ENCODE measurements around the gene BAD. TPM values are rescaled to one million over a fixed set of nuclear protein-coding genes. Genes with fewer than 3 reads are reported as not detected.
"Not testable (repeated sequence)": the region's sequence is repeated elsewhere in the genome, so short reads cannot be mapped to it uniquely, and the experiment has no call there.

The BAD gene
- polyA plus RNA-seq, 1 donor = 37.9 TPM

- DNase-seq = no peak
Measured at GRCh38 chr11:64316672-64317324, 32.3 kb upstream of the BAD start.

GRCh38 chr11:64315667-64316526 is 31.4 kb upstream of the BAD start:
- not testable (repeated sequence) for DNase-seq

GRCh38 chr11:64314805-64315561 is 30.5 kb upstream of the BAD start:
- no peak for DNase-seq

DNA sequence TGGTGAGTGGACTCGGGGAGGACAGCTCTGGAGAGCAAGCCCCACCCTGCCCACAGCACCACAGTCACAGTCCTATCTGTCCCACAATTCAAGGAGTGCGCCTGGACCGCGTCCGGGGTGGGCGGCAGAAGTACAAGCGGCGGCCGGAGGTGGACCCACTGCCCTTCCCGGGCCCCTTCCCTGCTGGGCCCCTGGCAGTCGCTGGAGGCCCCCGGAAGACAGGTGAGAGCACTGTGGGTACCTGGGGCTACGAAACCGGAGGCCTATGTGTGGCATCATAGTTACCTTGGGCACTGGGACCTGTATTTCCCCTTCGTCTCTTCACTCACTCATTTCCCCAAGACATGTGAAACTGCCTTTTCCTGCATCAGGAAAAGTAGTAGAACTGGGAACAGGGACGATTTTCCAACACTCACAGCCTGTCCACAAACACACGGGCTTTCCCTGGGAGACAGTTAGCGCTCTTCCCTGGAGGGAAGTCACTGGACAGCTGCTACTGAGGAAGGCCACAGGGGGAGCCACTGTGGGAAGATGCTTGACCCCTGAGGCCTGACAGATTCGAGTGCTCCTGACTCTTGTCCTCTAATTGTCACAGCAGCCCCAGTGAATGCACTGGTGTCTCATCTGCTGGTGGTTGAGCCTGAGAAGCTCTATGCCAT is 29.8 kb upstream of the BAD start:
- DNase-seq = no peak

GRCh38 chr11:64313491-64314145 is 29.2 kb upstream of the BAD start:
- DNase-seq = no peak

- no peak for DNase-seq
Measured at GRCh38 chr11:64312947-64313346, 28.5 kb upstream of the BAD start.

DNA sequence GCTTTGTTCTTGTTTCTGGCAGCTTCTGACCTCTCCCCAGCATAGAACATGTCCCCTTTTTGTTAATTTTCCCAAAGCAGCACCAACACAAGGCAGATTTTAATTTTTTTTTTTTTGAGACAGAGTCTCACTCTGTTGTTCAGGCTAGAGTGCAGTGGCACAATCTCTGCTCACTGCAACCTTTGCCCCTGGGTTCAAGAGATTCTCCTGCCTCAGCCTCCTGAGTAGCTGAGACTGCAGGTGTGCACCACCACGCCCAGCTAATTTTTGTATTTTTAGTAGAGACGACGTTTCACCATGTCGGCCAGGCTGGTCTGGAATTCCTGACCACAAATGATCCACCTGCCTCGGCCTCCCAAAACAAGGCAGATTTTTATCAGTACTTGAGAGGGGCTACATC is 23.3 kb upstream of the BAD start:
- not testable (repeated sequence) for DNase-seq

DNA sequence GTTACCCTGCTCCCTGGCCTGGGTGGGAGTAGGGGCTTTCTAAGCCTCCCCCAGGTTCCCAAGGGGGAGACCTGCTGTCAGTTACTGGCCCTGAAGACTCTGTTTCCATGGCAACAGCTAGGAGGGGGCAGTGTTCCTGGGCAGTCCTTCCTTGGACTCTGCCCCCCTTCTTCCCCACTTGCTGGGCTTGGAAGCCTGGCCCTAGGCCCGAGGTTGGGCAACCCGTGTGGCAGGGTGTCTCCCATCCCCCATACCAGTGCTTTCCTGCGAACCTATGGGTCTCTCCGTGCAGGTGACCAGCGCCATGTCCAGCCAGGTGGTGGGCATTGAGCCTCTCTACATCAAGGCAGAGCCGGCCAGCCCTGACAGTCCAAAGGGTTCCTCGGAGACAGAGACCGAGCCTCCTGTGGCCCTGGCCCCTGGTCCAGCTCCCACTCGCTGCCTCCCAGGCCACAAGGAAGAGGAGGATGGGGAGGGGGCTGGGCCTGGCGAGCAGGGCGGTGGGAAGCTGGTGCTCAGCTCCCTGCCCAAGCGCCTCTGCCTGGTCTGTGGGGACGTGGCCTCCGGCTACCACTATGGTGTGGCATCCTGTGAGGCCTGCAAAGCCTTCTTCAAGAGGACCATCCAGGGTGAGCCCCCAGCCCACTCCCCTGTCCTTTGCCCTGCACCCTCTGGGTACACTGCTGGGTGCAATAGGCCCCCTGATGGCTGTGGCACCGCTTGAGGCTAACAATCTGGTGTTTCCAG is 22.6 kb upstream of the BAD start:
- DNase-seq = no peak

- DNase-seq = no peak
Measured at GRCh38 chr11:64306563-64306875, 22.1 kb upstream of the BAD start.

- peak; percentile 46 for DNase-seq
Measured at GRCh38 chr11:64305691-64306562, 21.5 kb upstream of the BAD start.

DNA sequence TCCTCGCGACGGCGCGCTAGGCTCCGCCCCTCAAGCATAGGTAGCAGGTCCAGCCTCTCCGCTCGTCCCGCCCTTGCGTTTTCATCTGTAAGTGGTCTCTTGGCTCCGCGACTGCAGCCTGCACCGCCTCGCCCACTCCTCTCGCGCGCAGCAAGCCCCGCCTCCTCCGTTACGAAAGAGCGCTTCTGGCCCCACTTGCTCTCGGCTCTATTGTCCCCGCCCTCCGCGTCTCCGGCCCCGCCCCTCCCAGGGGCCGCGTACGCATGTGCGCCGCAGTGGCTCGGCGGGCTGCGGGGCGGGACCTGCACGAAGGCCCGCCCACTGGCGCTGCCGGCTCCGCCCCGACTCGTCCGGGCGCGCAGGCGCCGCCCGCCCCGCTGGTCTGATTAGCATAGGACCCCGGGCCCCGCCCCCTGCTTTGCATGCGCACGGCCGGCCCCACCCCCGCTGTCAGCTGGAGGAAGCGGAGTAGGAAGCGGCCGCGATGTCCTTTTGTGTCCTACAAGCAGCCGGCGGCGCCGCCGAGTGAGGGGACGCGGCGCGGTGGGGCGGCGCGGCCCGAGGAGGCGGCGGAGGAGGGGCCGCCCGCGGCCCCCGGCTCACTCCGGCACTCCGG is 20.7 kb upstream of the BAD start, which contains the start of gene ESRRA:
Gene ESRRA, plus strand, starts transcription at position 450 of the 616 bp plus-strand sequence. CDS start 1,656 bp downstream, outside the sequence.
- peak; percentile 97 for DNase-seq

DNA sequence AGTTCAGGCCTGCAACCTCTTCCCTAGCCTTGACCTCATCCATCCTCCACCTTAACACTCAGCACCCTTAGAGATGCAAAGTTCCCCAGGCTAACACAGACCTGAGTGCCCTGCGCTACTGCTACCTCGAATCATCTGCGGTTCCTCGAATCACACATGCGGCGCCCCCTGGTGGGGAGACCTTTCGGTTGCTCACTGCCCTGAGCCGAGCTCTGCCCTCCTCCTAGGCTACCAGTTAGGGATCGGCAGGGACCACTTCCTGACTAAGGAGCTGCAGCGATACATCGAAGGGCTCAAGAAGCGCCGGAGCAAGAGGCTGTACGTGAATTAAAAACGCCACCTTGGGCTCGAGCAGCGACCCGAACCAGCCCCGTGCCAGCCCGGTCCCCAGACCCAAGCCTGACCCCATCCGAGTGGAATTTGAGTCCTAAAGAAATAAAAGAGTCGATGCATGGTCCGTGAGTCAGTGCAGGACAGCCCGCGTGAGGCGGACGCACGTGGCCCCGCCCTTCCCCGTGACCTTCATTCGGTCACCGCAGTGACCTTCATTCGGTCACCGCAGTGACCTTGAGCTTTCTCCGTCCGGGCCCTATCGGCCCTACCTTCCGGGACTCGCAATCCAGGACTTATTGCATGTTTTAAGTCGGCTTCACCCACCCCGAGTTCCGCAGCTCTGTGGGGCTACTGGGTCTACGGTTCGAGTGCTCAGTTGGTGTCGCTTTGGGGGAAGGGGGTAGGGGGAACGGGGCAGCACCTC is 20.0 kb upstream of the BAD start:
- DNase-seq = peak; percentile 86

GRCh38 chr11:64304032-64304315 is 19.5 kb upstream of the BAD start:
- no peak for DNase-seq

DNA sequence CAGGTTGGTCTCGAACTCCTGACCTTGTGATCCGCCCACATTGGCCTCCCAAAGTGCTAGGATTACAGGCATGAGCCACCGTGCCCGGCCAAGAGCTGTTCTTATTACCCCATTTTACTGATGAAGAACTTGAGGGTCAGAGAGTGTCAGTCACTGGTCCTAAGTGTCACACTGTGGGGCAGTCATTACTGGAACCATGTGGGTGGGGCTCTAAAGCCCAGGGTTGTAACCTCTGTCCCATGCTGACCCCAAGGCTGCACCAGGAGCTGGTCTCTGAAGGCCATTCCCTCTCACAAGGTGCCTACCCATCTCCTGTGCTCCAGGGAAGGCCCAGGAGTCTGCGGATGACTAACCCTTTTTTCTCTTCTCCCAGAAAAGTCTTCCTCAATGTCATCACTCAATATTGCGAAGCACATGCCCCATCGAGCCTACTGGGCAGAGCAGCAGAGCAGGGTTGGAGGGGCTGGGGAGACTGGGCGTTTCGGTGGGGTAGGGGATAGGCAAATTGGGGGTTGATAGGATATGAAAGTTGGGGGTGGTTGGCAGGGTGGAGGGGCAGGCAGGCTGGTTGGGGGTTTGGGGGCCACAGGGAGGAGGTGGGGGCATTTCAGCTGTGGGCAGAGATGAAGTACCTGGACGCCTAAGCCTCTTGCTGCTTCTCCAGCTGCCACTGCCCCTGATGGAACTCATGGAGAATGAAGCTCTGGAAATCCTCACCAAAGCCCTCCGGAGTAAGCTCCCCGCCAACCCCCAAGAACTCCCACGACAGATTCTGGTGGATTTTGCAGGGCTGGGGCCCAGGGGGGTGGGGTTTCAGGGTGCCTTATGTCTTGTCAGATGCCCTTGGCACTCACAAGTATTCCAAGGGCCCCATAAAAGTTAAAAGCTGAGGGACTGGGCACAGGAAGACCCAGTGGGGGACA is 18.9 kb upstream of the BAD start:
- no peak for DNase-seq

DNA sequence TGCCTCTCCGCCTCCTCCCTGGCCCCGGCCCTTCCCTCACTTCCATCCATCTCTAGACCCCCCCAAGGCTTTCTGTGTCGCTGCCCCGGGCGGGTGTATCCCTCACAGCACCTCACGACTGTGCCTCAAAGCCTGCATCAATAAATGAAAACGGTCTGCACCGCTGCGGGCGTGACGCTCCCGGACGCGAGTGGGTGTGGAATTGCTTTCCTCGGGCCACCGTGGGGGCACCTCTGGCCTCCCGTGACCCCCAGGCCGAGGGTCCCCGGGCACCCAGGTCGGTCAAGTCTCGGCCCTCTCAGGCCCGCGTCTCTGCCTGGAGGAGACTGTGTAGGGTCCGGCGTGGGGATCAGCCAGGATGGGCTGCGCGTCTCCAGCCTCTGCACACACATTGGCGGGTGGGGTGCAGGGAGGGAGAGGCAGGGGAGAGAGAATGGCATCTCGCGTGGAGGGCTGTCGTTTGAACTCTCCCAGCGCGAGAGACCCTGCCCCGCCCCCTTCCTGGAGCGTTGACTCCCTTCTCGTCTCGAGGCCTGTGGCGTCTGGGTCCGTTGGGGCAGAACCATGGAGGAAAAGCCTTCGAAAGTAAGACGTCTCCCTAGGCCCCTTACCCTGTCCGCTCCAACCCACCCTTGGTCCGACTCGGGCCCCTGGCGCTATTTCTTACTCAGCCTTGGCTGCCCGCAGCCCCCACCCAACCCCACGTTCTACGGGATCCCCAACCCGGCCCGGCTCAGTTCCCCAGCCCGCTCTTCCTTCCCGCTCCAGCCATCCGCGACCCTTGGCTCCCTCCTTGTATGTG is 15.6 kb upstream of the BAD start, which contains the start of gene CATSPERZ:
Gene CATSPERZ, plus strand, starts transcription at position 512 of the 802 bp plus-strand sequence. Its CDS starts 53 bp downstream, at position 565.
- DNase-seq = no peak

DNA sequence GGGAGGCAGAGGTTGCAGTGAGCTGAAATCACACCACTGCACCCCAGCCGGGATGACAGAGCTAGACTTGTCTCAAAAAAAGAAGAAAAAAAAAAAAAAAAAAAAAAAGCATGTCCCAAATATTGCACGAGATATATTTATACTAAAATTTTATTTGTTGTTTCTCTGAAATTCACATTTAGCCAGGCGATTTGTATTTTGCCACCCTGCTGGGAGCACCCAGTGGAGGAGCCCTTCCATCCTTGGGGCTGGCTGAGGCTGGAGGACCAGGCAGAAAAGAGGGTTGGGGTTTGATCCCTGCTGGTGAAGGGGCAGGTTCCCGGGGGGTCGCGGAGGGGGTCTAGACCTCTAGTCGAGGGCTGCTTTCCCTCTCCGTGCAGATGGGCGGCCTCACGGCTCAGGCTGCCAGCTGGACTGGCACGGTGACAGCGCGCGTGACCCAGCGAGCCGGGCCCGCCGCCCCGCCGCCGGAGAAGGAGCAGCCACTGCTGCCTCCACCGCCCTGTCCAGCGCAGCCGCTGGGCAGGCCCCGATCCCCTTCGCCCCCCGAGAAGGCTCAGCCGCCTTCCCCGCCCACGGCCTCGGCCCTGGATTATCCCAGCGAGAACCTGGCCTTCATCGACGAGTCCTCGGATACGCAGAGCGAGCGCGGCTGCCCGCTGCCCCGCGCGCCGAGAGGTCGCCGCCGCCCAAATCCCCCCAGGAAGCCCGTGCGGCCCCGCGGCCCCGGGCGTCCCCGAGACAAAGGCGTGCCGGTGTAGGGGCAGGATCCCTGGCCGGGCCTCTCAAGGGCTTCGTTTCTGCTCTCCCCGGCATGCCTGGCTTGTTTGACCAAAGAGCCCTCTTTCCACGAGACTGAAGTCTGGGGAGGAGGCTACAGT is 14.7 kb upstream of the BAD start:
- DNase-seq = no peak
